Measurements from ENCODE around the gene STXBP5.

Gene STXBP5

DNA sequence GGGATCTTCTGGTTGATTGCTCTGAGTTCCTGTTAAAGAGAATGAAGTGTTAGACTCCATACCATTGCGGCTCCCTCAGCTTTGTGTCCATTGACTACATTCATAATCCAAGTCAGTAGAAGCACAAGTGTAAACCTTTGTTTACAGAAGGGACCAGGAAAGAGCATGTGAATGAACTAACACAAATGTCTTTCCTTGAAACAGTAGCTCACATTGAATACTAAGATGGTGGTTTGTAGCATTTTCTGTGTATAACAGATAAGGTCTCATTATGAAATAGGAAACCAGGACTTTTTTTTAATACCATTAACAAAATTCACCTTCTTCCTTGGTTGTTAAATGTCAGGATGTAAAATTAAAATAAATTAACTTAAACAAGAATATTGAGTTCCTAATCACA, 8.4 kb downstream of the STXBP5 start:
- DNase-seq = no peak

- DNase-seq = no peak
These were observed 9.6 kb downstream of the STXBP5 start for GRCh38 chr6:147213772-147214171.

DNA sequence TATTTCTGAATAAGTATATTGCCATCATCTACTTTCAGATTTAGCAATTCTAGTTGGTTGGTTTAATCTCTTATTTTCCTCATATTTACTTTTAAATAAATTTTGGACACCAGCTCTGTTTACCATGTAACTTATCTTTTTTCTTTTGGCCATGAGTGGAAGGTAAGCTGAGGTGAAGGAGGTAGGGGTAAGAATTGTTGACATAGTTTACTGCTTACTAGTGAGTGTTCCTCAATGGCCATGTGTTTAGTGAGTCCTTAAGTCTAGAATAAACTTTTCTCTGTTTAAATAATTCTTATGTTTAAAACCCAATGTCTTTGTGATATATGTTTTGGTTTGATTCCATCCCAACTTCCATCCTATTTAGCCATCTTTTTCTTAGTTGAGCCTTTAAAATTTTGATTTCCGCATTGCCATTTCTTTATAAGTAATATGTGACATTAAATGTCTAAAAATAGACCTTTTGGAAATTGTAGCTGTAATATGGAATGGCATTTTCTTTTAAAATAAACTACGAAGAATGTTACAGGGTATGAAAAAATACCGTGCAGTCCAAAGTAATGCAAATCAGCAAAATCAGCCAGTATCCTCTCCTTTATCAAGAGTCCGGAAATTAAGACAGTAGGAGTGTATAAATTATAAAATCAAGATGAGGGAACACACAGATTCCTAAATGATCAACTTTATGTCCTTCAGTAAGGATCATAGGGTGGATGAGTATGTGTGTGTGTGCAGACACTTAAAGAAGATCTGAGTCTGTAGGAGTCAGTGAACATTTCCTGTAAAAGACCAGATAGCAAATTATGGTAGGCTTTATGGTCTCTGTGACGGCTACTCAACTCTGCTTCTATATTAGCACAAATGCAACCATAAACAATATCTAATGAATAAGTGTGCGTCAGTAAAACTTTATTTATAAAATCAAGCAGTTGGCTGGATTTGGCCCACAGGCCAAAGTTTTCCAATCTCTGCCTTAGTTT, 10.3 kb downstream of the STXBP5 start:
- DNase-seq = no peak

DNA sequence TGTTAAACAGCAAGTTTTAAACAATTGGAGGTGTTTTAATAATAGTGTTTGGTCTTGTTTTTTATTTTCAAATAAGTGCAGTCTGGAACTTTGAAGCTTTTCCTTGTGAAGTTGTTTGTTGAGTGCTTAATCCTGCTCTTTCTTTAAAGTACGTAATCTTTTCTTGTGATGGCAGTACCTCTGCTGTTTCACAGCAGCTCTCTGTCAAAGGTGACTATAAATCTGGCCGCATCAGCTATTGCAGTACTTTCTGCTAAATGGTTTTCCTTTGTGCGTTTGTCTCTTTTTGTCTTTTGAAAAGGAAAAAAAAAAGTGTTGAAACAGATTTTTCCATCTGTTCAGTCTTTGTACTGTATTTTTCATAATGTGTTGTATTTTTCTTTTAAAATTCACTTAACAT, 12.7 kb downstream of the STXBP5 start:
- DNase-seq = no peak

DNA sequence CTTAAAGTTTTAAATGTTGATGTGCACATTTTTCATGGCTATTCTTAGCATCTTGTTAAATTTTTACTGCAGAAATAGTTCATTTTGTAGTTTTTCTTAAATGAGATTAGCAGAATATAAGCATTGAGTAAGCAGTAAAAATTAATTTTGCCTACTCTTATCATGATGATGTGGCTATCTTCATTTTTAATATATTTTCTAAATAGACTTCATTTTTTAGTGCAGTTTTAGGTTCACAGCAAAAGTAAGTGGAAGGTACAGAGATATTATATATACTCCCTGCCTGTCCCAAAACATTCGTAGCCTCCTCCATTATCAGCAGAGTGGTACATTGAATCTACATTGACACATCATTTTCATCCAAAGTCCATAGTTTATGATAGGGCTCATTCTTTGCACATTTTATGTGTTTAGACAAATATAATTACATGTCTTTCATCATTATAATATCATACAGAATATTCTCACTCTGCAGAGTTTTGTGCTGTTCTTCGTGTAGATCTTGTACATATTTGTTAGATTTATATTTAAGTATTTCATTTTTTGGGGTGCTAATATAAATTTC, 13.7 kb downstream of the STXBP5 start:
- no peak for DNase-seq

GRCh38 chr6:147218797-147219196, 14.6 kb downstream of the STXBP5 start:
- DNase-seq = no peak

- no peak for DNase-seq
These were observed 15.2 kb downstream of the STXBP5 start for GRCh38 chr6:147219463-147219862.

GRCh38 chr6:147220345-147220744, 16.1 kb downstream of the STXBP5 start:
- DNase-seq = no peak

DNA sequence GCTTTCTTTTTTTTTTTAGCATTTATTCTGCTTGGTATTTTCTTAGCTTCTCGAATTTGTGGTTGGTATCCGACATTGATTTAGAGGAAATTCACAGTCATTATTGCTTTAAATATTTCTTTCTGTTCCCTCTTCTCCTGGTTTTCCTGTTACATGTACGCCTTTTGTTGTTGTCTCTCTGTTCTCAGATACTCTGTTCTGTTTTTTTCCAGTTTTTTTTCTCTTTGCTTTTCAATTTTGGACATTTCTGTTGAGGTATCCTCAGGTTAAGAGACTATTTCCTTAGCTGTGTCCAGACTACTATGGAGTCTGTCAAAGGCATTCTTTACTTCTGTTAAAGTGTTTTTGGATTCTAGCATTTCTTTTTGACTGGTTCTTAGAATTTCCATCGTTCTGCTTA, 17.5 kb downstream of the STXBP5 start:
- no peak for DNase-seq

GRCh38 chr6:147222160-147222838, 18.1 kb downstream of the STXBP5 start:
- no peak for DNase-seq

DNA sequence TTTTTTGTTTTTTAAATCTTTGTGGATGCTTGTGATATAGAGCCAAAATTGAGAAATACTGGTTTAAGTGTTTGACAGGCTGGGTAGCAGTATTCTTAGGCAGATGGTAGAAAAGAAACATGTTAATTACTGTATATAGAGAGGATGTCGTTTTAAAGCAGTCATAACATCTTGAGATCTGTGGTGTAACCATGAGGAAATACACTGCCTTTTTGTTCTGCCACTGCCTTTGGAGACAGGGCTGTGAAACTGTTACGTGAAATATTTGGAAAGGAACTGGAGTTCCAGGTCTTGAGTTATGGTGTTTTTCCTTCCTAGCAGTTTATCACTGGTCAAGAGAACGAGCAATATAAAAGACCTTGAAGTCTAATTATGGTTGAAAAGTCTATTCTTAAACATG, 19.5 kb downstream of the STXBP5 start:
- no peak for DNase-seq

- DNase-seq = no peak
These were observed 22.0 kb downstream of the STXBP5 start for GRCh38 chr6:147226163-147226724.

GRCh38 chr6:147226877-147227276, 22.7 kb downstream of the STXBP5 start:
- DNase-seq = no peak

DNA sequence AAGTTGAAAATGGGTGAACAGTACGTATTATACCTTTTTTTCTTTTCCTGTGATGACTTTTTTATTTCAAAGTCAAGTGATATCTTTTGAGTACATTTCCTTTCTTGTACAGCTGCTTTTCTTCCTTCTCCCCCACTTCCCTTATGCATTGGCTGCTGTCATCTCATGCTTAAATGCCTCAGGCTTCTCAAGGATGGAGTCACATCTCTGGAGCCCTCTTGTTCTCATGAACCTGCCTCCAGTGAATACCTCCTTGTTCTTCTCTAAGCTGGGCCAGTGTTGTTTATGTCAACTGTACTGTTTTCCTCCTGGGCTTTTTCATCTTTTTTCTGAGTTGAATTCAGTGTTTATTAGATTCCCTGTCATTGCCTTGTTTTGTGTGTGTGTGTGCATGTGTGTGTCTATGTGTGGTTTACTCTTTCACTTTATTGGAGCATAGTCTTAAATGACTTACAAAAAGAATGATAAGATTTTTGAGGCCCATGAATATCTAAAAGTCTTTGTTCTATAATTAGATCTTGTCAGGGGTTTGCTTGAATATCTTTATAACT, 23.6 kb downstream of the STXBP5 start:
- DNase-seq = no peak

DNA sequence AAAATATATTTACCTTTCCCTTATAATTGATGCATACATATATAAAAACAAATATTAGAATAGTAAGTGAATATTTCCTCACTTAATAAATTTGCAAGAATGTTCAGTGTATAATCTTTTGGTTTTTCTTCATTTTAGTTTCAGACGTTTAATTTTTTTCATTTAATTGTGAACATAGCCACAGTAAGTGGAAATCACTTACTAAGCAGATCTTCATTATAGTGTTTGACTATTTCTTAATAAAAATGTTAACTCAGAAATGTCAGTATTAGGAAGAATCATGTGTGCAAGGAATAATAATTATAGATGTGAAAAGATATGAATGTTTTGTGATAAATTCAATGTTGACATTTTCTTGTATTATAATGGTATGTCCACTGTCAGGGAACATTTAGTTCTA, 27.4 kb downstream of the STXBP5 start:
- no peak for DNase-seq

- DNase-seq = no peak
These were observed 30.5 kb downstream of the STXBP5 start for GRCh38 chr6:147234685-147235084.

GRCh38 chr6:147238164-147238563, 33.9 kb downstream of the STXBP5 start:
- no peak for DNase-seq

DNA sequence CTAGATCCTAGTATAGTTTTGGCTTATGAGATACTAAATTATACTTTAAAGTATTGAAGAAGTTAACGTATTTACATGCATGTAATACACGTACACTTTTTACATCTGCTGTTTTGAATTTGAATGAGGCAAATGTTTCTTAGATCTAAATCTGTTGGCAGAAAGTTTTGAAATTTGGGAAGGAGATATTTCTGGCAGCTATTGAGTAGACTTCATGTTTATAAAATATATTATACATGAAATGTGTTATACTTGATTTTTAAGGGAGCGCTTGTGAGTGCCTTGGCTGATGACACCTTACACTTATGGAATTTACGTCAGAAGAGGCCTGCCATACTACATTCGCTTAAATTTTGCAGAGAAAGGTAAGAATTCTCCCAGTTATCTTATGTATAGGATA, 34.7 kb downstream of the STXBP5 start:
- DNase-seq = no peak

DNA sequence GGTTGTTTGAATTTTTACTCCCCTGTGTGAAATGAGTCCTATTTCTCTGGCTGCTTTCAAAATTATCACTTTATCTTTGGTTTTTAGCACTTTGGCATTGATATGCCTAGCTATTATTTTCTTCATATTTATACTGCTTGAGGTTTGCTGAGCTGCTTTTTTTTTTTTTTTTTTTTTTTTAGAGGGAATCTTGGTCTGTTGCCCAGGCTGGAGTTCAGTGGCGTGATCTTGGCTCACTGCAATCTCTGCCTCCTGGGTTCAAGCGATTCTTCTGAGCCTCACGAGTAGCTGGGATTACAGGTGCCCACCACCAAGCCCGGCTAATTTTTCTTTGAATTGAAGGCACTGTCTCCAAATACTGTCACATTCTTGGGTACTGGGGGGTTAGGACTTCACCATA, 40.6 kb downstream of the STXBP5 start:
- DNase-seq = no peak

- DNase-seq = no peak
These were observed 41.5 kb downstream of the STXBP5 start for GRCh38 chr6:147245693-147246092.

DNA sequence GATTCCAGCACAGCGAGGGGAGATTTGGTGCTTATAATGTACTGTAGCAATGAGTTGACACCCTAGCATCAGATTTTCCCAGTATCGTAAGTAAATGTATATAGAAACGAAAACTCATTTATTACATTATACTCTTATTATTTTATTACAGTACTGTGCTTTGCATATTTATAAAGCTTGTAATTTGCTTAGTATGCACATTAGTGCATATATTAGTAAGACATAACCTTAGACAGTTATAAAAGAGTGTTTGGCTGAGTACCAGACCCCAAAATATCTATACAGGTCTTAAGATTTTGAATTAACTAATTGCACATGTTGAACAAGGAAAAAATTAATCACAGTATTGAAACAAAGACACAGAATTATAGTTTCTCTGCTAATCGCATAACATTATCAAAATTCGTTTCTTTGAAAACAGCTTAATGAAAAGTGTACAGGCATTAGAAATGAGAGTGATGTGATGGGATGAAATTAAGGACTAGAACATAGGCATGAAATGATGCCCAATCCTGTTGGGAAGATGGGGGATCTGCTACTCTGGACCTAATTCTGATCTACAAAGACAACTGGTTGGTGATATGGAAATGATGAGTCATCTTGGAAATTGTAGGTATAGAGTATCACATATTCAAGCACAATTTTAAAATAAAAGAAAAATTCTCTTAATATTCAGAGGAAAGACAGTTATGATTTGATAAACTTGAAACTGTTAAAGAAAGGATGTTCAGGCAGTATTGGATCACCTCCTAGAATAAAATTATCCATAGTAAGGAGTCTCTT, 42.8 kb downstream of the STXBP5 start:
- DNase-seq = no peak

DNA sequence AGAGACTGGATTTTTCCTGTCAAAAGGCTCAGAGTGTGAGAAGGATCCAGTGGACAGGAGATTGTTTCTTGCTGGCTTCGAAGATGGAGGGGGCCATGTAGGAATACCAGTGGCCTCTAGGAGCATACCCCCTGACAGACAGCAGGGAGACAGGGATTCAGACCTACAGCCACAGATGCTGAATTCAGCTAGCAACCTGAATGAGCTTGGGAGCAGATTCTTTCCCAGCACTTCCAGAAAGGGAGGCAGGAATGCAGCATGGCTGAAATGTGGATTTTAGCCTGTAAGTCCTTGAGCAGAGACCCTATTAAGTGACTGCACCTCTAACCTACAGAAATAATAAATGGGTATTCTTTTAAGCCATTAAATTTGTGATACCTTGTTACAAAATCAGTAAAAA, 44.6 kb downstream of the STXBP5 start:
- DNase-seq = no peak

All from CD4-positive, alpha-beta T cell treated with Interferon gamma for 1 hour (primary cell).